OCI-LY7 (cell line): ENCODE measurements around the gene H2BK1.

ENCODE experiments used
- EZH2phosphoT487 ChIP-seq: fragments of 200-600 bp; sonication (generic); IDR thresholded peaks from 2 replicates; pipeline ENCODE4 v1.6.1; 2018; ENCODE audit warnings: low read depth, borderline replicate concordance, mild to moderate bottlenecking, mixed run types, antibody characterized with exemption, low read length, moderate library complexity, mixed read lengths
- TF ChIP-seq, protein P1 (sequence below): fragments of 200-600 bp; sonication (generic); conservative IDR thresholded peaks from 2 replicates; pipeline ENCODE4 v1.5.1; 2014; ENCODE audit warnings: mild to moderate bottlenecking, antibody characterized with exemption, low read length, moderate library complexity, mixed read lengths

DNA sequence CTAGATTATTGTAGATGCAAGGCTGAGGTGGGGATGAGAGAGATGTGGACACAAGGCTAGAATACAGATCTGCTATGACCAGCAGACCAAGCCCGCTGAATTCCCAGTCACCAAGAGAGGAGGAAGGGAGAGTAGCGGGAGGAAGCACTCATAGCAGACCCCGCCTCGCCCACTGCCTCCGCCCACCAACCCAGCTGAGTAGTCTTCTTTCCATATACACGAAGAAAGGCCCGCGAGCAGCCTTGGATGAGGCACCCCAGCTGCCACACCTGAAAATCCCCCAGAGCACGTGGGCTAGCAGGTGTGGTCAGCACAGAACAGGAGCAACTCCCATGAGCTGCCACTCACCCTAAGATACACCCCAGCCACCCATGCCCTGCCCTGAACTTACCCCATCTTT, 7.9 kb upstream of the H2BK1 start:
- TF ChIP-seq, protein P1, sequence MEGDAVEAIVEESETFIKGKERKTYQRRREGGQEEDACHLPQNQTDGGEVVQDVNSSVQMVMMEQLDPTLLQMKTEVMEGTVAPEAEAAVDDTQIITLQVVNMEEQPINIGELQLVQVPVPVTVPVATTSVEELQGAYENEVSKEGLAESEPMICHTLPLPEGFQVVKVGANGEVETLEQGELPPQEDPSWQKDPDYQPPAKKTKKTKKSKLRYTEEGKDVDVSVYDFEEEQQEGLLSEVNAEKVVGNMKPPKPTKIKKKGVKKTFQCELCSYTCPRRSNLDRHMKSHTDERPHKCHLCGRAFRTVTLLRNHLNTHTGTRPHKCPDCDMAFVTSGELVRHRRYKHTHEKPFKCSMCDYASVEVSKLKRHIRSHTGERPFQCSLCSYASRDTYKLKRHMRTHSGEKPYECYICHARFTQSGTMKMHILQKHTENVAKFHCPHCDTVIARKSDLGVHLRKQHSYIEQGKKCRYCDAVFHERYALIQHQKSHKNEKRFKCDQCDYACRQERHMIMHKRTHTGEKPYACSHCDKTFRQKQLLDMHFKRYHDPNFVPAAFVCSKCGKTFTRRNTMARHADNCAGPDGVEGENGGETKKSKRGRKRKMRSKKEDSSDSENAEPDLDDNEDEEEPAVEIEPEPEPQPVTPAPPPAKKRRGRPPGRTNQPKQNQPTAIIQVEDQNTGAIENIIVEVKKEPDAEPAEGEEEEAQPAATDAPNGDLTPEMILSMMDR, result no peak
- TF ChIP-seq EZH2phosphoT487, result no peak
